Heart left ventricle (tissue), 16 donors: ENCODE results near the gene NOL3. TPM values are rescaled to one million over a fixed set of nuclear protein-coding genes. Genes with fewer than 3 reads are reported as not detected.
A peak's percentile ranks its signal among the peaks of the same experiment; 100 is the strongest.

Experiments
- ATAC-seq, 4 donors: fragments of 200-7000 bp; cut with Tn5 transposase; one replicate each; pipeline ENCODE4 v1.9.1; 2020 to 2022; ENCODE audit warnings: moderate library complexity in 4 of 4, mild to moderate bottlenecking in 3 of 4, moderate number of reproducible peaks in 1 of 4
- DNase-seq, 5 donors: peaks; one replicate each; pipeline ENCODE4 v3.0.0-alpha.2; 2020
- H3K27ac ChIP-seq, 12 donors: fragments of 200-600 bp; sonication (generic) in 4 of 12; one replicate each; pipeline versions ENCODE4 v1.5.0 to v1.8.0; 2016 to 2022; ENCODE audit warnings: mild to moderate bottlenecking in 2 of 12
- H3K27me3 ChIP-seq, 9 donors: fragments of 200-600 bp; sonication (generic) in 2 of 9; one replicate each; pipeline versions ENCODE4 v1.5.1 to v1.8.0; 2016 to 2022; ENCODE audit warnings: mild to moderate bottlenecking in 3 of 9
- H3K36me3 ChIP-seq, 9 donors: fragments of 200-600 bp; sonication (generic) in 2 of 9; one replicate each; pipeline versions ENCODE4 v1.5.0 to v1.8.0; 2018 to 2022; ENCODE audit warnings: mild to moderate bottlenecking in 2 of 9
- H3K4me1 ChIP-seq, 12 donors: fragments of 200-600 bp; sonication (generic) in 4 of 12; one replicate each; pipeline versions ENCODE4 v1.5.0 to v1.8.0; 2016 to 2022; ENCODE audit warnings: mild to moderate bottlenecking in 3 of 12
- H3K4me3 ChIP-seq, 12 donors: fragments of 200-600 bp; sonication (generic) in 4 of 12; one replicate each; pipeline versions ENCODE4 v1.5.0 to v1.8.0; 2017 to 2022; ENCODE audit warnings: mild to moderate bottlenecking in 9 of 12, moderate library complexity in 4 of 12
- H3K9me3 ChIP-seq, 12 donors: fragments of 200-600 bp; sonication (generic) in 4 of 12; one replicate each; pipeline versions ENCODE4 v1.5.0 to v1.8.0; 2016 to 2022; ENCODE audit warnings: mild to moderate bottlenecking in 1 of 12
- POLR2A ChIP-seq, 2 donors: fragments of 450-650 bp; IDR thresholded peaks; one replicate each; pipeline ENCODE4 v1.6.1; 2017; ENCODE audit warnings: antibody characterized with exemption in 2 of 2, mild to moderate bottlenecking in 2 of 2, moderate library complexity in 2 of 2
- WGBS, 4 donors: extraction: QIAGEN DNeasy Blood & Tissue Kit in 2 of 4; methylation state at CpG; one replicate each; pipeline versions ENCODE4 v1.1.5 to v1.1.7; 2013 to 2018; 5-methylcytosine and 5-hydroxymethylcytosine counted together
- intact Hi-C, 10 donors: fragments of 100-400 bp; cut with DNase I; formaldehyde crosslinking; loops; one replicate each; pipeline versions ENCODE4 v1.11.1 to v1.14.2; 2022
- polyA plus RNA-seq, 2 donors: library from polyadenylated mRNA; stranded (reverse); fragments of 200-250 nt; gene quantifications; one replicate each; pipeline ENCODE4 v1.2.3, GENCODE V29; 2013
- total RNA-seq, 9 donors: library from RNA; depleted of rRNA in 2 of 9; stranded (reverse); fragments of >200 nt in 2 of 9; fragmentation: NEBNext Ultra II Directional in 3 of 9; extraction: Animal tissue kit (Norgen Biotek cat#: 25700) in 3 of 9; gene quantifications; one replicate each; pipeline versions ENCODE4 v1.1.0 to v1.2.4, GENCODE V29; 2016 to 2023
- TF ChIP-seq, protein P1 (sequence below), 12 donors: fragments of 200-600 bp; sonication (generic) in 4 of 12; IDR thresholded peaks; one replicate each; pipeline versions ENCODE4 v1.5.0 to v1.8.0; 2018 to 2022; ENCODE audit warnings: antibody characterized with exemption in 12 of 12, mild to moderate bottlenecking in 5 of 12
- donor health status: ischemic (EF 13 %, LVEDD 7.1; RV severe dilation, severe dysfunction).
- donor health status: healthy with polysubstance abuse.
- donor health status: DM: no; HTN: yes; CAD: no.
- donor health status: DM: no; HTN: no; CAD: no.
- donor health status: ischemic (EF 25% LVEDD 6.9; RV normal size, moderate dysfunction).
- donor health status: ischemic (EF 25% LVEDD 5.7; RV mildly dilated, moderate dysfunction).
- donor health status: healthy.
- donor health status: DM: yes; HTN: yes; CAD: no.
- donor health status: ischemic (EF 35%, LVEDD 5.7; RV mildly dilated, moderate dysfunction).
- donor health status: nonischemic (EF 11% LVEDD 7.7; RV severe dilation, severe dysfunction).
- donor health status: DM: yes; HTN: yes; CAD: no.
- donor health status: PGD.
- donor health status: ischemic (EF 29% LVEDD 5.4; RV normal size, mild dysfunction).
- donor health status: nonischemic (EF 23%, LVEDD 6.1; RV moderate dilation, normal function).

NOL3 gene
- total and polyA plus RNA-seq, 11 donors: 64.9 to 121 (median 85.5) TPM

GRCh38 chr16:67173808-67174705 lies 3.7 kb downstream of the NOL3 start:
- H3K27ac ChIP-seq: peak overlapping the region; percentile 80 to 97 (median 92)
- TF ChIP-seq POLR2A (IDR thresholded peaks at IDR 0.05): peak; percentile 22 to 75
- TF ChIP-seq, protein P1, sequence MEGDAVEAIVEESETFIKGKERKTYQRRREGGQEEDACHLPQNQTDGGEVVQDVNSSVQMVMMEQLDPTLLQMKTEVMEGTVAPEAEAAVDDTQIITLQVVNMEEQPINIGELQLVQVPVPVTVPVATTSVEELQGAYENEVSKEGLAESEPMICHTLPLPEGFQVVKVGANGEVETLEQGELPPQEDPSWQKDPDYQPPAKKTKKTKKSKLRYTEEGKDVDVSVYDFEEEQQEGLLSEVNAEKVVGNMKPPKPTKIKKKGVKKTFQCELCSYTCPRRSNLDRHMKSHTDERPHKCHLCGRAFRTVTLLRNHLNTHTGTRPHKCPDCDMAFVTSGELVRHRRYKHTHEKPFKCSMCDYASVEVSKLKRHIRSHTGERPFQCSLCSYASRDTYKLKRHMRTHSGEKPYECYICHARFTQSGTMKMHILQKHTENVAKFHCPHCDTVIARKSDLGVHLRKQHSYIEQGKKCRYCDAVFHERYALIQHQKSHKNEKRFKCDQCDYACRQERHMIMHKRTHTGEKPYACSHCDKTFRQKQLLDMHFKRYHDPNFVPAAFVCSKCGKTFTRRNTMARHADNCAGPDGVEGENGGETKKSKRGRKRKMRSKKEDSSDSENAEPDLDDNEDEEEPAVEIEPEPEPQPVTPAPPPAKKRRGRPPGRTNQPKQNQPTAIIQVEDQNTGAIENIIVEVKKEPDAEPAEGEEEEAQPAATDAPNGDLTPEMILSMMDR (IDR thresholded peaks at IDR 0.05): peak in 9 of 12 donors; percentile 11 to 50 (median 35)
- H3K4me1 ChIP-seq: peaks cover 5 to 70% (median 58%) of the 10 kb centered on the region in 12 donors
- 1 to 2% (median 1%) methylated on average over 13 to 71 of the region's 71 CpGs for WGBS, 4 donors
- intact Hi-C loops: loop anchor here in 3 of 10 donors (5.0 to 10.0 kb wide), 2 partner anchors 59 to 73 kb away; partner anchors contain the start of genes FHOD1 (in 2 of the 3) and SLC9A5 (in 2 of the 3)
- peaks cover 0 to 13% (median 0%) of the 10 kb centered on the region in 9 donors for H3K36me3 ChIP-seq
- peak overlapping the region; percentile 4 to 65 (median 53) for H3K4me3 ChIP-seq
- DNase-seq: peak; percentile 85 to 95 (median 93)
- no peaks in the 10 kb centered on the region for H3K9me3 ChIP-seq
- peak; percentile 73 to 78 (median 77) for ATAC-seq
- H3K27me3 ChIP-seq: peaks cover 0 to 4% (median 0%) of the 10 kb centered on the region in 9 donors

DNA sequence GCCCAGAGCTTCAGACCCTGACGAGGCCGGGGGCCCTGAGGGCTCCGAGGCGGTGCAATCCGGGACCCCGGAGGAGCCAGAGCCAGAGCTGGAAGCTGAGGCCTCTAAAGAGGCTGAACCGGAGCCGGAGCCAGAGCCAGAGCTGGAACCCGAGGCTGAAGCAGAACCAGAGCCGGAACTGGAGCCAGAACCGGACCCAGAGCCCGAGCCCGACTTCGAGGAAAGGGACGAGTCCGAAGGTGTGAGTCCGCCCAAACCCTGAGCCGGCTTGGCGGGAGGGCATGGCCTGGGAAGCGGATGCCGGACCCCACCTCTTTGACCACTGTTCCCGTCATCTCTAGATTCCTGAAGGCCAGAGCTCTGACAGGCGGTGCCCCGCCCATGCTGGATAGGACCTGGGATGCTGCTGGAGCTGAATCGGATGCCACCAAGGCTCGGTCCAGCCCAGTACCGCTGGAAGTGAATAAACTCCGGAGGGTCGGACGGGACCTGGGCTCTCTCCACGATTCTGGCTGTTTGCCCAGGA lies 4.4 kb downstream of the NOL3 start:
- Histone ChIP-seq H3K4me1 (peaks cover 5 to 64% (median 51%) of the 10 kb centered on the region in 12 donors), H3K27ac (peak overlapping the region in 11 of 12 donors; percentile 80 to 97 (median 92)), H3K9me3 (no peaks in the 10 kb centered on the region), H3K36me3 (peaks cover 0 to 13% (median 0%) of the 10 kb centered on the region in 9 donors), H3K27me3 (peaks cover 0 to 4% (median 0%) of the 10 kb centered on the region in 9 donors), H3K4me3 (peak overlapping the region; percentile 4 to 65 (median 53))
- DNase-seq: no peak
- intact Hi-C loops: loop anchor here in 3 of 10 donors (5.0 to 10.0 kb wide), 2 partner anchors 60 to 73 kb away; partner anchors contain the start of genes FHOD1 (in 2 of the 3) and SLC9A5 (in 2 of the 3)
- WGBS, 4 donors: 46 to 63% (median 54%) methylated on average over 25 to 31 of the region's 31 CpGs
- TF ChIP-seq, protein P1 (IDR thresholded peaks at IDR 0.05): no peak
- no peak for TF ChIP-seq POLR2A (IDR thresholded peaks at IDR 0.05)
- no peak for ATAC-seq

DNA sequence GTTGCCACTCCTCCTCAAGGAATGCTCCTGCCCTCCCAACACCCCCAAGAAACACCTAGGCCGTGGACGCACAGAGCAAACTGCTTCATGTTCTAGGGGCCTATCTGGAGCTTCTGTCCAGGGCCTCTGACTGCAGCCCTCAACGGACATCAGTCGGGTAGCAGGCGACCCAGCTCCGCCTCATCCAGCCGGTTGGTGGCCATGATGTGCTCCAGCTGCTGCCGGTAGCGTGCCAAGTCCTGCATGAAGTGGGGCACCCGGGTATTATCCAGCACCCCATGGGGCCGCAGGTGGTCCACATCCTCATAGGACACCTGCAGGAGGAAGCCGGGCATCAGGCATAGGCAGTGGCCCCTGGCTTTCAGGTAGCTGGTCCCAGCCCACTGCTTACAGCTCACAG lies 6.3 kb downstream of the NOL3 start:
- Histone ChIP-seq H3K27ac (no peak overlapping the region), H3K36me3 (peaks cover 0 to 13% (median 0%) of the 10 kb centered on the region in 9 donors), H3K9me3 (no peaks in the 10 kb centered on the region), H3K27me3 (peaks cover 0 to 4% (median 0%) of the 10 kb centered on the region in 9 donors), H3K4me1 (peaks cover 5 to 50% (median 35%) of the 10 kb centered on the region in 12 donors), H3K4me3 (no peak overlapping the region)
- intact Hi-C loops: loop anchor here in 1 of 10 donors (10.0 kb wide), 1 partner anchor 62 kb away; no protein-coding TSS in a partner anchor
- TF ChIP-seq, protein P1 (IDR thresholded peaks at IDR 0.05): no peak
- TF ChIP-seq POLR2A (IDR thresholded peaks at IDR 0.05): no peak
- ATAC-seq: no peak
- DNase-seq: no peak
- 88 to 93% (median 93%) methylated on average over 10 to 12 of the region's 12 CpGs for WGBS, 4 donors
